ENCODE measurements around the gene PALLD. TPM values are rescaled to one million over a fixed set of nuclear protein-coding genes. Genes with fewer than 3 reads are reported as not detected.

PALLD gene
- total and polyA plus RNA-seq, 2 donors (not counting 3 experiments of a cell fraction or from before 2014, with no cell fraction given) = 13.4 to 48.2 TPM

- POLR2A ChIA-PET = no interaction called here
- H2AFZ ChIP-seq (ENCODE audit: low read depth, low read length) = no peak overlapping the region
- FAIRE-seq = no peak
These were observed 161.9 kb downstream of the PALLD start for GRCh38 chr4:168658751-168659150.

More at GRCh38 chr4:168658751-168659150, 161.9 kb downstream of the PALLD start:
- no peak overlapping the region for H3K4me3 ChIP-seq (replicated peaks in 1 of 3; ENCODE audit: insufficient read depth in 1 of 3, low read depth in 1 of 3, low read length in 3 of 3)
- no peaks in the 10 kb centered on the region for H3K79me2 ChIP-seq (ENCODE audit: control insufficient read depth, insufficient read depth, low read length)
- H3K27ac ChIP-seq (ENCODE audit: insufficient read depth, low read depth, low read length) = no peak overlapping the region
- dilution Hi-C loops (cut with MboI; ENCODE audit: extremely low pct_ligation_motif_present, low sequenced_read_pairs) = no loop called here
- no peaks in the 10 kb centered on the region for H3K36me3 ChIP-seq (ENCODE audit: control insufficient read depth in 2 of 2, extremely low read depth in 1 of 2, insufficient read depth in 2 of 2, low read length in 2 of 2)
- H3K9ac ChIP-seq (replicated peaks; ENCODE audit: extremely low read depth, insufficient read depth, low read length) = no peak overlapping the region
- H4K20me1 ChIP-seq (replicated peaks; ENCODE audit: control insufficient read depth, extremely low read depth, insufficient read depth, low read length) = no peaks in the 10 kb centered on the region
- H3K9me3 ChIP-seq (replicated peaks; ENCODE audit: control insufficient read depth, insufficient read depth, low read length) = no peaks in the 10 kb centered on the region
- CTCF ChIA-PET = interaction anchor here (0.9 to 1.8 kb wide), 2 partner anchors 24 to 28 kb away, joined by 4 to 5 read pairs; no protein-coding TSS in a partner anchor
- H3K4me1 ChIP-seq (ENCODE audit: control insufficient read depth, extremely low read depth, insufficient read depth, low read length) = no peaks in the 10 kb centered on the region
- no peak for TF ChIP-seq GATA2 (IDR thresholded peaks at IDR 0.05; ENCODE audit: insufficient read depth, insufficient read length, low read depth, low read length)
- TF ChIP-seq MYC (IDR thresholded peaks at IDR 0.05; ENCODE audit: low read depth, low read length) = no peak
- no peak for TF ChIP-seq JUN (IDR thresholded peaks at IDR 0.05; ENCODE audit: borderline replicate concordance, insufficient read depth, insufficient read length, low read depth)
- no peak for TF ChIP-seq POLR2A (IDR thresholded peaks at IDR 0.05; ENCODE audit: low read depth, low read length)
- no peak for TF ChIP-seq CTCF (IDR thresholded peaks at IDR 0.05; ENCODE audit: extremely low read depth in 1 of 2, insufficient read depth in 1 of 2, low read depth in 1 of 2, low read length in 2 of 2)
- TF ChIP-seq FOS (IDR thresholded peaks at IDR 0.05; ENCODE audit: borderline replicate concordance, insufficient read depth, low read length) = no peak
- TF ChIP-seq EZH2 (IDR thresholded peaks at IDR 0.05; ENCODE audit: borderline replicate concordance, low read depth, low read length, severe bottlenecking) = no peak
- no peak for TF ChIP-seq MAX (IDR thresholded peaks at IDR 0.05; ENCODE audit: insufficient read depth, insufficient read length)
- no peak for TF ChIP-seq POLR2AphosphoS5 (IDR thresholded peaks at IDR 0.05; ENCODE audit: insufficient read depth, low read depth, low read length)
- intact Hi-C loops (cut with micrococcal nuclease) = no loop called here
- H3K27me3 ChIP-seq (ENCODE audit: control insufficient read depth in 2 of 2, insufficient read depth in 2 of 2, low read length in 2 of 2) = no peaks in the 10 kb centered on the region
- H3K4me2 ChIP-seq (ENCODE audit: insufficient read depth, low read length) = no peak overlapping the region
- H3K9me1 ChIP-seq (replicated peaks; ENCODE audit: control insufficient read depth, extremely low read depth, insufficient read depth, low read length) = no peaks in the 10 kb centered on the region
- no TSS peak for BruUV-seq (replicated peaks)
- DNase-seq (ENCODE audit: low read depth, low spot score) = no peak

All from endothelial cell of umbilical vein (primary cell).